Keratinocyte (primary cell): ENCODE results near the gene MYO1D.

ENCODE experiments used
- CTCF ChIP-seq, 3 experiments: IDR thresholded peaks in 1 of 3; conservative IDR thresholded peaks in 1 of 3; optimal IDR thresholded peaks in 1 of 3; 2 replicates in 2 of 3; 3 replicates in 1 of 3; pipeline versions ENCODE3 to v1.5.1; 2011; ENCODE audit warnings: low read length in 3 of 3, mild to moderate bottlenecking in 3 of 3, moderate library complexity in 2 of 3, control low read depth in 1 of 3, inconsistent platforms in 1 of 3; ENCODE audit not compliant: insufficient read depth in 2 of 3; ENCODE audit errors: extremely low read depth in 1 of 3
- EZH2 ChIP-seq: IDR thresholded peaks from one replicate; pipeline ENCODE4 v1.6.1; 2012; ENCODE audit warnings: inconsistent platforms, mild to moderate bottlenecking, low read length, moderate library complexity

- no peak for TF ChIP-seq CTCF (optimal IDR thresholded peaks at IDR 0.05 in 1 of 3, IDR thresholded peaks at IDR 0.05 in 1 of 3, conservative IDR thresholded peaks at IDR 0.05 in 1 of 3; ENCODE audit: extremely low read depth in 1 of 3, insufficient read depth in 2 of 3, low read length in 3 of 3)
- no peak for TF ChIP-seq EZH2
Measured at GRCh38 chr17:32568705-32569104, 308.2 kb downstream of the MYO1D start.
